ENCODE results near the gene ZBTB17.

Gene ZBTB17

GRCh38 chr1:15963363-15963967, 12.4 kb downstream of the ZBTB17 start:
- DNase-seq (ENCODE audit: low read depth, low spot score), result no peak
- H3K27ac ChIP-seq, result no peak overlapping the region

GRCh38 chr1:15962671-15963362, 13.1 kb downstream of the ZBTB17 start:
- H3K27ac ChIP-seq, result no peak overlapping the region
- no peak for DNase-seq (ENCODE audit: low read depth, low spot score)

GRCh38 chr1:15962176-15962575, 13.7 kb downstream of the ZBTB17 start:
- H3K27ac ChIP-seq, result no peak overlapping the region
- no peak for DNase-seq (ENCODE audit: low read depth, low spot score)

GRCh38 chr1:15961492-15961891, 14.4 kb downstream of the ZBTB17 start:
- no peak overlapping the region for H3K27ac ChIP-seq
- no peak for DNase-seq (ENCODE audit: low read depth, low spot score)

- no peak for DNase-seq (ENCODE audit: low read depth, low spot score)
Measured at GRCh38 chr1:15960808-15961207, 15.1 kb downstream of the ZBTB17 start.

GRCh38 chr1:15959827-15960446, 16.0 kb downstream of the ZBTB17 start:
- no peak overlapping the region for H3K27ac ChIP-seq
- no peak for DNase-seq (ENCODE audit: low read depth, low spot score)

More at GRCh38 chr1:15960808-15961207, 15.1 kb downstream of the ZBTB17 start:
- H3K27ac ChIP-seq, result no peak overlapping the region

GRCh38 chr1:15959424-15959823, 16.5 kb downstream of the ZBTB17 start:
- no peak overlapping the region for H3K27ac ChIP-seq
- no peak for DNase-seq (ENCODE audit: low read depth, low spot score)

GRCh38 chr1:15958793-15959192, 17.1 kb downstream of the ZBTB17 start:
- DNase-seq (ENCODE audit: low read depth, low spot score), result no peak
- H3K27ac ChIP-seq, result no peak overlapping the region

GRCh38 chr1:15958111-15958510, 17.8 kb downstream of the ZBTB17 start:
- no peak for DNase-seq (ENCODE audit: low read depth, low spot score)
- no peak overlapping the region for H3K27ac ChIP-seq

- no peak overlapping the region for H3K27ac ChIP-seq
- DNase-seq (ENCODE audit: low read depth, low spot score), result no peak
Measured at GRCh38 chr1:15957221-15958095, 18.4 kb downstream of the ZBTB17 start.

GRCh38 chr1:15956150-15956549, 19.8 kb downstream of the ZBTB17 start:
- H3K27ac ChIP-seq, result peak overlapping the region; percentile 98

GRCh38 chr1:15955552-15955951, 20.3 kb downstream of the ZBTB17 start:
- no peak for DNase-seq (ENCODE audit: low read depth, low spot score)
- peak overlapping the region; percentile 98 for H3K27ac ChIP-seq

More at GRCh38 chr1:15956150-15956549, 19.8 kb downstream of the ZBTB17 start:
- no peak for DNase-seq (ENCODE audit: low read depth, low spot score)

- peak overlapping the region; percentile 98 for H3K27ac ChIP-seq
- no peak for DNase-seq (ENCODE audit: low read depth, low spot score)
Measured at GRCh38 chr1:15954316-15954715, 21.6 kb downstream of the ZBTB17 start.

GRCh38 chr1:15953791-15954241, 22.1 kb downstream of the ZBTB17 start:
- H3K27ac ChIP-seq, result peak overlapping the region; percentile 98

GRCh38 chr1:15953294-15953771, 22.6 kb downstream of the ZBTB17 start:
- H3K27ac ChIP-seq, result peak overlapping the region; percentile 98
- no peak for DNase-seq (ENCODE audit: low read depth, low spot score)

More at GRCh38 chr1:15953791-15954241, 22.1 kb downstream of the ZBTB17 start:
- no peak for DNase-seq (ENCODE audit: low read depth, low spot score)

- peak overlapping the region; percentile 98 for H3K27ac ChIP-seq
- peak; percentile 96 for DNase-seq (ENCODE audit: low read depth, low spot score)
Measured at GRCh38 chr1:15952317-15953258, 23.3 kb downstream of the ZBTB17 start.

- H3K27ac ChIP-seq, result peak overlapping the region; percentile 98
- no peak for DNase-seq (ENCODE audit: low read depth, low spot score)
Measured at GRCh38 chr1:15951341-15952153, 24.4 kb downstream of the ZBTB17 start.

GRCh38 chr1:15950763-15951295, 25.1 kb downstream of the ZBTB17 start:
- no peak for DNase-seq (ENCODE audit: low read depth, low spot score)
- peak overlapping the region; percentile 98 for H3K27ac ChIP-seq

Data from epithelial cell of prostate (primary cell).